Psoas muscle (tissue), 8 donors: ENCODE results near the gene GABRR2. TPM values are rescaled to one million over a fixed set of nuclear protein-coding genes. Genes with fewer than 3 reads are reported as not detected.
A peak's percentile ranks its signal among the peaks of the same experiment; 100 is the strongest.

Experiments used
- ATAC-seq, 4 donors: fragments of 200-7000 bp; cut with Tn5 transposase; one replicate each; pipeline ENCODE4 v1.9.1; 2020; ENCODE audit warnings: moderate library complexity in 3 of 4, mild to moderate bottlenecking in 2 of 4
- DNase-seq, 2 donors: peaks; one replicate each; pipeline ENCODE4 v3.0.0-alpha.2; 2020
- H3K27ac ChIP-seq: fragments of 200-600 bp; one replicate; pipeline ENCODE4 v1.8.0; 2022
- H3K27me3 ChIP-seq, 3 donors: fragments of 200-600 bp in 1 of 3; one replicate each; pipeline versions ENCODE4 v1.6.1 to v1.8.0; 2013 to 2022; ENCODE audit warnings: low read length in 2 of 3, mild to moderate bottlenecking in 2 of 3, moderate library complexity in 1 of 3; ENCODE audit not compliant: insufficient read depth in 3 of 3
- H3K36me3 ChIP-seq, 2 donors: fragments of 200-600 bp in 1 of 2; one replicate each; pipeline versions ENCODE4 v1.6.1 to v1.8.0; 2013 to 2022; ENCODE audit warnings: low read depth in 1 of 2, mild to moderate bottlenecking in 1 of 2, moderate library complexity in 1 of 2; ENCODE audit not compliant: insufficient read depth in 1 of 2
- H3K4me1 ChIP-seq: fragments of 200-600 bp; one replicate; pipeline ENCODE4 v1.8.0; 2022
- H3K4me3 ChIP-seq: fragments of 200-600 bp; one replicate; pipeline ENCODE4 v1.8.0; 2022; ENCODE audit warnings: mild to moderate bottlenecking
- H3K9me3 ChIP-seq: fragments of 200-600 bp; one replicate; pipeline ENCODE4 v1.8.0; 2022
- CTCF ChIP-seq: fragments of 200-600 bp; IDR thresholded peaks from one replicate; pipeline ENCODE4 v1.8.0; 2022; ENCODE audit warnings: antibody characterized with exemption
- WGBS, 3 donors: extraction: QIAGEN DNeasy Blood & Tissue Kit; methylation state at CpG; one replicate each; pipeline versions ENCODE4 v1.1.6 to v1.1.7; 2013; 5-methylcytosine and 5-hydroxymethylcytosine counted together
- intact Hi-C, 2 donors: fragments of 100-400 bp; cut with DNase I; formaldehyde crosslinking; loops; one replicate each; pipeline versions ENCODE4 v1.11.0 to v1.14.2; 2022
- polyA plus RNA-seq, 3 donors: library from polyadenylated mRNA; stranded (reverse); fragments of 200-250 nt; gene quantifications; one replicate each; pipeline ENCODE4 v1.2.3, GENCODE V29; 2013
- total RNA-seq, 4 donors: library from RNA; stranded (reverse); fragmentation: NEBNext Ultra II Directional in 2 of 4; extraction: Animal tissue kit (Norgen Biotek cat#: 25700) in 2 of 4; gene quantifications; one replicate each; pipeline versions ENCODE4 v1.2.1 to v1.2.4, GENCODE V29; 2021 to 2023
- donor health status: healthy with polysubstance abuse.
- donor health status: DM: no; HTN: no; CAD: no; lungs with moderate emphysema.
- donor health status: Bipolar disorder and iron deficiency.
- donor health status: healthy.
- donor health status: DM: yes; HTN: yes; CAD: no.
- donor health status: DM: no; HTN: no; CAD: no.
- donor health status: DM: no; HTN: no; CAD: no.
- donor health status: DM: yes; HTN: yes; CAD: no.

Gene GABRR2
- total and polyA plus RNA-seq, 7 donors, result 0.34 to 4.3 (median 0.71) TPM

- H3K4me3 ChIP-seq, result no peak overlapping the region
- H3K9me3 ChIP-seq, result no peaks in the 10 kb centered on the region
- ATAC-seq, result peak; percentile 68 to 77 (median 74)
- no peak for TF ChIP-seq CTCF
- H3K36me3 ChIP-seq, result no peaks in the 10 kb centered on the region
- 58 to 70% (median 63%) methylated on average over 7 of the region's 7 CpGs for WGBS, 3 donors
- H3K27ac ChIP-seq, result peak overlapping the region; percentile 54
- DNase-seq, result no peak
- intact Hi-C loops, result loop anchor here in 1 of 2 donors (5.0 kb wide), 2 partner anchors 33 to 53 kb away; no protein-coding TSS in a partner anchor
- no peaks in the 10 kb centered on the region for H3K27me3 ChIP-seq
- H3K4me1 ChIP-seq, result peaks cover 35% of the 10 kb centered on the region
Measured at GRCh38 chr6:89314692-89315091, 407 bp downstream of the GABRR2 start.

- Histone ChIP-seq H3K27me3 (no peaks in the 10 kb centered on the region), H3K4me1 (peaks cover 26% of the 10 kb centered on the region), H3K36me3 (no peaks in the 10 kb centered on the region), H3K27ac (peak overlapping the region; percentile 62), H3K4me3 (no peak overlapping the region), H3K9me3 (no peaks in the 10 kb centered on the region)
- DNase-seq (no peak), ATAC-seq (peak; percentile 67 to 80 (median 76))
- no peak for TF ChIP-seq CTCF
- WGBS, 3 donors, result 8 to 31% (median 18%) methylated on average over 1 of the region's 1 CpG
- intact Hi-C loops, result loop anchor here in 1 of 2 donors (5.0 kb wide), 2 partner anchors 34 to 54 kb away; no protein-coding TSS in a partner anchor
Measured at GRCh38 chr6:89313006-89313405, 2.1 kb downstream of the GABRR2 start.

GRCh38 chr6:89311853-89312531, 3.1 kb downstream of the GABRR2 start:
- Histone ChIP-seq H3K27ac (peak overlapping the region; percentile 62), H3K4me1 (peaks cover 26% of the 10 kb centered on the region), H3K36me3 (no peaks in the 10 kb centered on the region), H3K4me3 (no peak overlapping the region), H3K27me3 (no peaks in the 10 kb centered on the region), H3K9me3 (no peaks in the 10 kb centered on the region)
- TF ChIP-seq CTCF, result peak; percentile 53
- intact Hi-C loops, result loop anchor here in 1 of 2 donors (5.0 kb wide), 2 partner anchors 35 to 55 kb away; no protein-coding TSS in a partner anchor
- DNase-seq, result peak; percentile 55 to 68
- WGBS, 3 donors, result 13 to 21% (median 18%) methylated on average over 9 of the region's 9 CpGs
- ATAC-seq, result peak; percentile 50 to 71 (median 67)

GRCh38 chr6:89311530-89311852, 3.6 kb downstream of the GABRR2 start:
- peak overlapping the region; percentile 62 for H3K27ac ChIP-seq
- no peak for ATAC-seq
- no peaks in the 10 kb centered on the region for H3K36me3 ChIP-seq
- H3K27me3 ChIP-seq, result no peaks in the 10 kb centered on the region
- 23 to 36% (median 24%) methylated on average over 5 of the region's 5 CpGs for WGBS, 3 donors
- H3K4me1 ChIP-seq, result peaks cover 26% of the 10 kb centered on the region
- no peak for TF ChIP-seq CTCF
- DNase-seq, result no peak
- no peaks in the 10 kb centered on the region for H3K9me3 ChIP-seq
- intact Hi-C loops, result loop anchor here in 1 of 2 donors (5.0 kb wide), 2 partner anchors 36 to 56 kb away; no protein-coding TSS in a partner anchor
- no peak overlapping the region for H3K4me3 ChIP-seq
